ENCODE results near the gene MYO5A.

MYO5A gene

GRCh38 chr15:52499506-52499905 is 29.2 kb downstream of the MYO5A start:
- POLR2A ChIA-PET = no interaction called here
- no peaks in the 10 kb centered on the region for H3K36me3 ChIP-seq (ENCODE audit: control insufficient read depth in 2 of 2, insufficient read depth in 1 of 2, low read length in 2 of 2)
- no peak overlapping the region for H3K27ac ChIP-seq (ENCODE audit: extremely low read depth, low read depth, low read length)
- no peaks in the 10 kb centered on the region for H3K9me3 ChIP-seq (ENCODE audit: control insufficient read depth, insufficient read depth, low read depth, low read length)
- no peaks in the 10 kb centered on the region for H3K4me1 ChIP-seq (ENCODE audit: control insufficient read depth, insufficient read depth, low read length)
- no peak overlapping the region for H3K4me3 ChIP-seq (ENCODE audit: low read depth, low read length)
- CTCF ChIA-PET = no interaction called here
- TF ChIP-seq ZNF146 (tag by site-specific recombination; IDR thresholded peaks at IDR 0.05) = peak; percentile 30; the same call in 1 of the 2 replicates
- no peak for TF ChIP-seq ZSCAN30 (tag by site-specific recombination; IDR thresholded peaks at IDR 0.05)

GRCh38 chr15:52498706-52499105 is 30.0 kb downstream of the MYO5A start:
- Histone ChIP-seq H3K4me1 (ENCODE audit: control insufficient read depth, insufficient read depth, low read length) (no peaks in the 10 kb centered on the region), H3K36me3 (ENCODE audit: control insufficient read depth in 2 of 2, insufficient read depth in 1 of 2, low read length in 2 of 2) (no peaks in the 10 kb centered on the region), H3K4me3 (ENCODE audit: low read depth, low read length) (no peak overlapping the region), H3K27ac (ENCODE audit: extremely low read depth, low read depth, low read length) (no peak overlapping the region), H3K9me3 (ENCODE audit: control insufficient read depth, insufficient read depth, low read depth, low read length) (no peaks in the 10 kb centered on the region)
- CTCF ChIA-PET = no interaction called here
- POLR2A ChIA-PET = no interaction called here
- TF ChIP-seq GLIS2 (tag by site-specific recombination; IDR thresholded peaks at IDR 0.05) (no peak), ZNF692 (tag by site-specific recombination; IDR thresholded peaks at IDR 0.05) (no peak), GLI4 (tag by site-specific recombination; IDR thresholded peaks at IDR 0.05) (no peak), HOXD13 (CRISPR knock-in tag; IDR thresholded peaks at IDR 0.05; ENCODE audit: borderline replicate concordance) (no peak), PATZ1 (tag by site-specific recombination; IDR thresholded peaks at IDR 0.05) (no peak), ZNF571 (tag by site-specific recombination; IDR thresholded peaks at IDR 0.05) (no peak), FEZF1 (tag by site-specific recombination; IDR thresholded peaks at IDR 0.05) (no peak), ZNF701 (tag by site-specific recombination; IDR thresholded peaks at IDR 0.05) (no peak), ZNF324 (tag by site-specific recombination; IDR thresholded peaks at IDR 0.05) (no peak), ZNF175 (tag by site-specific recombination; IDR thresholded peaks at IDR 0.05) (no peak), ZNF311 (tag by site-specific recombination; IDR thresholded peaks at IDR 0.05; ENCODE audit: borderline replicate concordance) (no peak), ZSCAN4 (tag by site-specific recombination; IDR thresholded peaks at IDR 0.05) (no peak), ZBTB21 (tag by site-specific recombination; IDR thresholded peaks at IDR 0.05) (no peak), PRDM4 (tag by site-specific recombination; IDR thresholded peaks at IDR 0.05) (no peak), GFI1B (tag by site-specific recombination; IDR thresholded peaks at IDR 0.05) (no peak), ZNF776 (tag by site-specific recombination; IDR thresholded peaks at IDR 0.05; ENCODE audit: borderline replicate concordance) (no peak), ZNF37A (tag by site-specific recombination; IDR thresholded peaks at IDR 0.05) (no peak), ZNF677 (tag by site-specific recombination; IDR thresholded peaks at IDR 0.05) (no peak), ZNF148 (tag by site-specific recombination; IDR thresholded peaks at IDR 0.05; ENCODE audit: borderline replicate concordance) (no peak)

All from HEK293 (cell line).